HepG2 (cell line): ENCODE data around the gene DPCD. TPM values are rescaled to one million over a fixed set of nuclear protein-coding genes. Genes with fewer than 3 reads are reported as not detected.

ENCODE experiments used
- ATAC-seq: fragments of 200-7000 bp; cut with Tn5 transposase; 3 replicates; pipeline ENCODE4 v1.9.1; 2020; ENCODE audit warnings: mild to moderate bottlenecking, moderate library complexity
- BruUV-seq: library from RNA; stranded (reverse); fragments of 400-500 nt; replicated peaks from 2 replicates; lab custom pipeline; 2021; lab: Mats Ljungman, UMichigan
- CTCF ChIA-PET: fragments of 300-600 bp; formaldehyde crosslinking; extraction: SDS; loops from one replicate; lab custom pipeline; 2021; ENCODE audit warnings: low total read pairs, inconsistent platforms, low intra/inter-chr PET ratio; lab: Yijun Ruan, JAX
- POLR2A ChIA-PET: fragments of 350-600 bp; sonication (Branson Sonifier 250); formaldehyde crosslinking; loops from one replicate; lab custom pipeline; 2020; ENCODE audit warnings: antibody characterized with exemption, inconsistent platforms; lab: Yijun Ruan, JAX
- DNase-seq: peaks from one replicate; pipeline ENCODE4 v3.0.0-alpha.2; 2015; ENCODE audit warnings: low spot score
- FAIRE-seq: peaks from 3 replicates; lab custom pipeline; 2011; peaks lifted over from hg19 to GRCh38; lab: Jason Lieb, UNC
- H2AFZ ChIP-seq: one replicate; pipeline ENCODE4 v1.6.1; 2011; ENCODE audit warnings: low read length, inconsistent platforms
- H3K27ac ChIP-seq: fragments of 300-600 bp; 3 replicates; pipeline ENCODE4 v1.8.0; 2011; ENCODE audit warnings: mixed run types, mild to moderate bottlenecking, mixed read lengths, low read length, inconsistent platforms; ENCODE audit not compliant: insufficient read depth; ENCODE audit errors: extremely low read length
- H3K27me3 ChIP-seq, 2 experiments: fragments of 200-600 bp in 1 of 2; 2 replicates in 1 of 2; 3 replicates in 1 of 2; pipeline versions ENCODE4 v1.6.0 to v1.8.0; 2011; ENCODE audit warnings: low read length in 2 of 2, mild to moderate bottlenecking in 2 of 2, moderate library complexity in 2 of 2, inconsistent platforms in 1 of 2; ENCODE audit not compliant: insufficient read depth in 2 of 2, control insufficient read depth in 1 of 2
- H3K36me3 ChIP-seq, 2 experiments: fragments of 200-600 bp in 1 of 2; replicated peaks in 1 of 2; 2 replicates in 1 of 2; 3 replicates in 1 of 2; pipeline versions ENCODE4 v1.5.1 to v1.8.0; 2011; ENCODE audit warnings: low read length in 2 of 2, inconsistent platforms in 1 of 2; ENCODE audit not compliant: insufficient read depth in 2 of 2, control insufficient read depth in 1 of 2
- H3K4me1 ChIP-seq: 2 replicates; pipeline ENCODE4 v1.5.1; 2012; ENCODE audit warnings: low read length, inconsistent platforms; ENCODE audit not compliant: insufficient read depth
- H3K4me2 ChIP-seq: 2 replicates; pipeline ENCODE4 v1.6.0; 2011; ENCODE audit warnings: low read depth, low read length, inconsistent platforms
- H3K4me3 ChIP-seq, 3 experiments: fragments of 200-600 bp in 1 of 3; sonication (generic), shearing (Covaris generic) in 1 of 3; replicated peaks in 1 of 3; 2 replicates each; pipeline ENCODE4 v1.5.1; 2011 to 2016; ENCODE audit warnings: low read length in 3 of 3, inconsistent platforms in 2 of 3, low read depth in 2 of 3, mild to moderate bottlenecking in 2 of 3, control low read depth in 1 of 3, mixed read lengths in 1 of 3; ENCODE audit not compliant: insufficient read depth in 1 of 3
- H3K79me2 ChIP-seq: one replicate; pipeline ENCODE4 v1.6.1; 2011; ENCODE audit warnings: low read length, inconsistent platforms; ENCODE audit not compliant: insufficient read depth
- H3K9ac ChIP-seq: 2 replicates; pipeline ENCODE4 v1.6.0; 2011; ENCODE audit warnings: mild to moderate bottlenecking, low read depth, low read length, inconsistent platforms; ENCODE audit not compliant: insufficient read depth
- H3K9me3 ChIP-seq: 2 replicates; pipeline ENCODE4 v1.5.1; 2012; ENCODE audit warnings: mild to moderate bottlenecking, low read length
- H4K20me1 ChIP-seq: 2 replicates; pipeline ENCODE4 v1.6.0; 2011; ENCODE audit warnings: inconsistent platforms, mild to moderate bottlenecking, low read length, moderate library complexity; ENCODE audit not compliant: insufficient read depth
- BHLHE40 ChIP-seq: IDR thresholded peaks from 2 replicates; pipeline ENCODE4 v1.6.1; 2011; ENCODE audit warnings: low read length, improper control_type of control experiment
- GATA4 ChIP-seq: sonication (generic); IDR thresholded peaks from 2 replicates; pipeline ENCODE4 v1.6.1; 2016; ENCODE audit warnings: antibody characterized with exemption, low read depth, borderline replicate concordance
- MZF1 ChIP-seq: sonication (generic); formaldehyde crosslinking; IDR thresholded peaks from 2 replicates; pipeline ENCODE4 v1.8.1; 2023; ENCODE audit warnings: mild to moderate bottlenecking, missing genetic modification reagents, borderline replicate concordance
- NKX3-1 ChIP-seq: sonication (generic); formaldehyde crosslinking; IDR thresholded peaks from 2 replicates; pipeline ENCODE4 v1.5.0; 2020; ENCODE audit warnings: missing genetic modification reagents
- REST ChIP-seq, 2 experiments: IDR thresholded peaks; 2 replicates each; pipeline ENCODE4 v1.6.1; 2011 to 2012; ENCODE audit warnings: low read length in 2 of 2, borderline replicate concordance in 1 of 2, low read depth in 1 of 2, mild to moderate bottlenecking in 1 of 2, moderate library complexity in 1 of 2
- SIX4 ChIP-seq: sonication (generic); formaldehyde crosslinking; IDR thresholded peaks from 2 replicates; pipeline ENCODE4 v1.4.0; 2020; ENCODE audit warnings: missing genetic modification reagents
- STAT6 ChIP-seq: sonication (generic); formaldehyde crosslinking; IDR thresholded peaks from 2 replicates; pipeline ENCODE4 v1.4.0; 2020; ENCODE audit warnings: missing genetic modification reagents, mild to moderate bottlenecking, borderline replicate concordance
- ZFP36 ChIP-seq: fragments of 150-350 bp; IDR thresholded peaks from 2 replicates; pipeline ENCODE4 v1.6.1; 2018; ENCODE audit warnings: borderline replicate concordance, low read length, low read depth; ENCODE audit not compliant: partially characterized antibody
- ZMYM3 ChIP-seq: sonication (generic); formaldehyde crosslinking; IDR thresholded peaks from 2 replicates; pipeline ENCODE4 v1.5.1; 2020; ENCODE audit warnings: mild to moderate bottlenecking, missing genetic modification reagents
- ZNF205 ChIP-seq: IDR thresholded peaks from 2 replicates; pipeline ENCODE4 v1.6.1; 2018; ENCODE audit warnings: missing biosample characterization, missing genetic modification reagents
- WGBS: methylation state at CpG from one replicate; pipeline ENCODE4 v1.1.6; 2017; ENCODE audit warnings: low lambda C conversion rate; 5-methylcytosine and 5-hydroxymethylcytosine counted together
- in situ Hi-C: cut with HindIII; loops from 2 replicates; pipeline ENCODE4 v1.10.0; 2017; ENCODE audit warnings: low pct_unique_long_range_greater_than_20kb; ENCODE audit not compliant: extremely low pct_ligation_motif_present
- intact Hi-C: fragments of 100-400 bp; cut with micrococcal nuclease; formaldehyde crosslinking; loops from one replicate; pipeline ENCODE4 v1.10.0; 2022; ENCODE audit not compliant: unreplicated experiment
- polyA plus RNA-seq, 8 experiments: library from polyadenylated mRNA; depleted of rRNA in 3 of 8; stranded (reverse) in 7 of 8; unstranded in 1 of 8; fragments of >200 nt; fragmentation: Illumina TruSeq in 4 of 8; extraction: Trizol in 4 of 8; gene quantifications; 2 replicates each; pipeline versions ENCODE4 v1.2.1 to v1.2.3, GENCODE V29; 2011 to 2016; ENCODE audit warnings: low read depth in 4 of 8, missing spikeins in 1 of 8, mixed read lengths in 1 of 8; ENCODE audit not compliant: insufficient read depth in 1 of 8
- total RNA-seq, 5 experiments: library from RNA; depleted of rRNA; stranded (reverse); fragments of >200 nt; fragmentation: Illumina TruSeq; extraction: Trizol; gene quantifications; 2 replicates each; pipeline ENCODE4 v1.2.3, GENCODE V29; 2016; ENCODE audit warnings: low read depth in 1 of 5

Gene DPCD
- total and polyA plus RNA-seq, 2 of the 13 experiments (the other 11 are each of a cell fraction or from before 2014, with no cell fraction given): 25.2 to 27.0 TPM

- in situ Hi-C loops: loop anchor here (5.0 kb wide), 1 partner anchor 355 kb away; no protein-coding TSS in a partner anchor
- DNase-seq: no peak
Observed at GRCh38 chr10:101567165-101568006, 20.7 kb upstream of the DPCD start.

GRCh38 chr10:101568054-101568745, 19.9 kb upstream of the DPCD start:
- no peak overlapping the region for H3K4me2 ChIP-seq
- POLR2A ChIA-PET: interaction anchor here (0.6 kb wide), 1 partner anchor 507 kb away, joined by 3 read pairs; no protein-coding TSS in a partner anchor
- H3K4me1 ChIP-seq: peaks cover 46% of the 10 kb centered on the region
- BruUV-seq: no TSS peak
- in situ Hi-C loops (loop anchor here (5.0 kb wide), 1 partner anchor 356 kb away; no protein-coding TSS in a partner anchor), intact Hi-C loops (no loop called here)
- peaks cover 0 to 51% of the 10 kb centered on the region in 2 experiments; a peak in 4 of 5 replicates for H3K27me3 ChIP-seq
- H3K79me2 ChIP-seq: no peaks in the 10 kb centered on the region
- CTCF ChIA-PET: no interaction called here
- no peak overlapping the region for H3K9ac ChIP-seq
- H3K4me3 ChIP-seq: no peak overlapping the region
- H3K36me3 ChIP-seq: no peaks in the 10 kb centered on the region
- ATAC-seq (no peak), DNase-seq (no peak), FAIRE-seq (no peak)
- WGBS: 82% methylated on average over 17 of the region's 17 CpGs
- H4K20me1 ChIP-seq: no peaks in the 10 kb centered on the region
- H2AFZ ChIP-seq: no peak overlapping the region
- no peak overlapping the region for H3K27ac ChIP-seq
- H3K9me3 ChIP-seq: no peaks in the 10 kb centered on the region
- TF ChIP-seq BHLHE40 (no peak), REST (IDR thresholded peaks at IDR 0.05; ENCODE audit: borderline replicate concordance in 1 of 2, low read depth in 1 of 2, low read length in 2 of 2) (no peak), MZF1 (CRISPR knock-in tag) (no peak), NKX3-1 (CRISPR knock-in tag) (no peak), GATA4 (no peak), STAT6 (CRISPR knock-in tag) (no peak)

More at GRCh38 chr10:101567165-101568006, 20.7 kb upstream of the DPCD start:
- Histone ChIP-seq H3K79me2 (no peaks in the 10 kb centered on the region), H3K4me2 (peak overlapping the region; percentile 86), H3K4me3 (no peak overlapping the region), H3K36me3 (no peaks in the 10 kb centered on the region), H3K27ac (no peak overlapping the region), H3K4me1 (peaks cover 46% of the 10 kb centered on the region), H2AFZ (no peak overlapping the region), H3K27me3 (peaks cover 0 to 52% of the 10 kb centered on the region in 2 experiments; a peak in 4 of 5 replicates), H3K9ac (no peak overlapping the region), H3K9me3 (no peaks in the 10 kb centered on the region), H4K20me1 (no peaks in the 10 kb centered on the region)
- FAIRE-seq (no peak), ATAC-seq (no peak)
- CTCF ChIA-PET: no interaction called here
- no peak for TF ChIP-seq ZNF205 (CRISPR knock-in tag)
- TF ChIP-seq ZMYM3 (CRISPR knock-in tag): 0 out of 2 replicates have a peak, but pooled peaks have one; percentile 22
- peak; percentile 30 for TF ChIP-seq ZFP36
- no peak for TF ChIP-seq SIX4 (CRISPR knock-in tag)
- POLR2A ChIA-PET: interaction anchor here (0.6 kb wide), 1 partner anchor 506 kb away, joined by 3 read pairs; no protein-coding TSS in a partner anchor
- no TSS peak for BruUV-seq
- WGBS: 22% methylated on average over 7 of the region's 7 CpGs
- intact Hi-C loops: loop anchor here (2.0 kb wide), 1 partner anchor 73 kb away; no protein-coding TSS in a partner anchor
